Thyroid gland (tissue), 4 donors: ENCODE results near the gene MED27.

Experiments
- POLR2A ChIP-seq, 2 donors: fragments of 450-650 bp; IDR thresholded peaks; one replicate each; pipeline ENCODE4 v1.6.1; 2017; ENCODE audit warnings: antibody characterized with exemption in 2 of 2, mild to moderate bottlenecking in 2 of 2, moderate library complexity in 1 of 2
- TF ChIP-seq, protein P1 (sequence below), 6 experiments: fragments of 200-600 bp in 3 of 6; fragments of 450-650 bp in 3 of 6; sonication (generic) in 3 of 6; IDR thresholded peaks; one replicate each; pipeline ENCODE4 v1.5.1; 2016 to 2019; ENCODE audit warnings: antibody characterized with exemption in 6 of 6, mild to moderate bottlenecking in 2 of 6, inconsistent platforms in 1 of 6, moderate library complexity in 1 of 6

DNA sequence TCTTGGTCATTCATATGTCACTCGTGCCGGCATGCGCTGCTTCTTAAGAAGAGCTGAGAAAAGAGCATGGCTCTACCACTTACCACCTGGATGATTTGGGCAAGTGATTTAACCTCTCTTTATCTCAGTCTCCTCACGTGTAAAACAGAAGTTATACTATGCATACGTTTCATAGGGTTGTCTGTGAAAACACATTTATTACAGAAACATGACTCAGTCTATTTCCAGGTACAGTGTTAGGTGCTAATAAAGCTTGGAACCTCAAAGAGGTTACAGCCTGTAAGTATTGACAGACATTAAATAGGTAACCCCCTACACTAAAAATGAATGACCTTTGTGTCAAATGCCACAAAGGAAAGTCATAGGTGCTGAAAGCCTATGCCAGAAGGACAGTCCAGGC lies 43.1 kb downstream of the MED27 start:
- TF ChIP-seq, protein P1, sequence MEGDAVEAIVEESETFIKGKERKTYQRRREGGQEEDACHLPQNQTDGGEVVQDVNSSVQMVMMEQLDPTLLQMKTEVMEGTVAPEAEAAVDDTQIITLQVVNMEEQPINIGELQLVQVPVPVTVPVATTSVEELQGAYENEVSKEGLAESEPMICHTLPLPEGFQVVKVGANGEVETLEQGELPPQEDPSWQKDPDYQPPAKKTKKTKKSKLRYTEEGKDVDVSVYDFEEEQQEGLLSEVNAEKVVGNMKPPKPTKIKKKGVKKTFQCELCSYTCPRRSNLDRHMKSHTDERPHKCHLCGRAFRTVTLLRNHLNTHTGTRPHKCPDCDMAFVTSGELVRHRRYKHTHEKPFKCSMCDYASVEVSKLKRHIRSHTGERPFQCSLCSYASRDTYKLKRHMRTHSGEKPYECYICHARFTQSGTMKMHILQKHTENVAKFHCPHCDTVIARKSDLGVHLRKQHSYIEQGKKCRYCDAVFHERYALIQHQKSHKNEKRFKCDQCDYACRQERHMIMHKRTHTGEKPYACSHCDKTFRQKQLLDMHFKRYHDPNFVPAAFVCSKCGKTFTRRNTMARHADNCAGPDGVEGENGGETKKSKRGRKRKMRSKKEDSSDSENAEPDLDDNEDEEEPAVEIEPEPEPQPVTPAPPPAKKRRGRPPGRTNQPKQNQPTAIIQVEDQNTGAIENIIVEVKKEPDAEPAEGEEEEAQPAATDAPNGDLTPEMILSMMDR (IDR thresholded peaks at IDR 0.05): no peak
- TF ChIP-seq POLR2A (IDR thresholded peaks at IDR 0.05): no peak
